ENCODE data around the gene PEX16.

- TF ChIP-seq CTCF (conservative IDR thresholded peaks at IDR 0.05; ENCODE audit: low read length), result no peak
- TF ChIP-seq EZH2phosphoT487 (IDR thresholded peaks at IDR 0.05; ENCODE audit: borderline replicate concordance, low read depth, low read length), result no peak
Observed at GRCh38 chr11:45889966-45890365, 27.7 kb downstream of the PEX16 start.

Data from OCI-LY7 (cell line).